K562 (cell line): ENCODE measurements around the gene NEDD8. TPM values are rescaled to one million over a fixed set of nuclear protein-coding genes. Genes with fewer than 3 reads are reported as not detected.

Source experiments
- ARHGAP35 ChIP-seq: fragments of 450-650 bp; IDR thresholded peaks from 2 replicates; pipeline ENCODE4 v1.6.1; 2018; ENCODE audit not compliant: partially characterized antibody
- BRCA1 ChIP-seq, 2 experiments: fragments of 450-650 bp in 1 of 2; sonication (generic) in 1 of 2; formaldehyde crosslinking in 1 of 2; IDR thresholded peaks; 2 replicates each; pipeline versions ENCODE4 v1.5.0 to v1.6.1; 2017 to 2020; ENCODE audit warnings: mild to moderate bottlenecking in 1 of 2, missing genetic modification reagents in 1 of 2
- ELF1 ChIP-seq: fragments of 200-800 bp; sonication (Bioruptor generic); IDR thresholded peaks from 2 replicates; pipeline ENCODE4 v1.6.1; 2016; ENCODE audit warnings: missing genetic modification characterization, missing compliant biosample characterization
- ETV6 ChIP-seq, 3 experiments: fragments of 150-350 bp in 1 of 3; sonication (generic) in 1 of 3; formaldehyde crosslinking in 1 of 3; IDR thresholded peaks; 2 replicates each; pipeline versions ENCODE4 v1.6.1 to v1.8.0; 2014 to 2022; ENCODE audit warnings: borderline replicate concordance in 2 of 3, low read depth in 2 of 3, antibody characterized with exemption in 1 of 3, low read length in 1 of 3, mild to moderate bottlenecking in 1 of 3, missing genetic modification reagents in 1 of 3
- GTF2E2 ChIP-seq: fragments of 200-800 bp; sonication (Bioruptor generic); IDR thresholded peaks from 2 replicates; pipeline ENCODE4 v1.6.1; 2016; ENCODE audit warnings: missing genetic modification characterization, missing compliant biosample characterization
- ILK ChIP-seq: fragments of 450-650 bp; IDR thresholded peaks from 2 replicates; pipeline ENCODE4 v1.6.1; 2016; ENCODE audit warnings: missing genetic modification characterization, low read depth, mild to moderate bottlenecking, missing compliant biosample characterization, moderate library complexity, borderline replicate concordance
- MEF2D ChIP-seq: conservative IDR thresholded peaks from 2 replicates; pipeline ENCODE4 v1.6.1; 2016; ENCODE audit warnings: low read depth, missing genetic modification characterization, missing compliant biosample characterization
- SMARCA5 ChIP-seq: fragments of 450-650 bp; IDR thresholded peaks from 2 replicates; pipeline ENCODE4 v1.6.1; 2016
- polyA plus RNA-seq, 8 experiments: library from polyadenylated mRNA; depleted of rRNA in 4 of 8; stranded (reverse) in 5 of 8; unstranded in 3 of 8; fragments of >200 nt; fragmentation: Nextera tagmentation in 2 of 8; fragmentation: Illumina TruSeq in 1 of 8; extraction: Ambion mirVana in 2 of 8; extraction: Trizol in 1 of 8; gene quantifications; 2 replicates each; pipeline versions ENCODE4 v1.2.1 to v1.2.3, GENCODE V29; 2011 to 2014; ENCODE audit warnings: inconsistent platforms in 1 of 8, missing spikeins in 1 of 8
- total RNA-seq, 7 experiments: library from RNA; depleted of rRNA in 6 of 7; stranded (reverse); fragments of >200 nt in 6 of 7; fragmentation: Illumina TruSeq in 2 of 7; extraction: Trizol in 2 of 7; gene quantifications; 2 replicates each; pipeline versions ENCODE4 v1.2.1 to v1.2.3, GENCODE V29; 2011 to 2021; ENCODE audit warnings: low replicate concordance in 1 of 7
- TF ChIP-seq, protein P1 (sequence below), 2 experiments: fragments of 450-650 bp; IDR thresholded peaks; 2 replicates each; pipeline ENCODE4 v1.6.1; 2016; ENCODE audit warnings: mild to moderate bottlenecking in 2 of 2, borderline replicate concordance in 1 of 2, low read depth in 1 of 2, moderate library complexity in 1 of 2
- TF ChIP-seq, protein P2 (sequence below): fragments of 250-450 bp; sonication (Bioruptor Pico); IDR thresholded peaks from 2 replicates; pipeline ENCODE4 v1.9.0; 2021; ENCODE audit warnings: mild to moderate bottlenecking, inconsistent platforms
- TF ChIP-seq, protein P3 (sequence below): IDR thresholded peaks from 2 replicates; pipeline ENCODE4 v1.6.1; 2011; ENCODE audit not compliant: insufficient read length; ENCODE audit errors: extremely low read depth
- TF ChIP-seq, protein P4 (sequence below), 2 experiments: fragments of 450-650 bp; conservative IDR thresholded peaks; 2 replicates each; pipeline ENCODE4 v1.6.1; 2017; ENCODE audit warnings: mild to moderate bottlenecking in 2 of 2, moderate library complexity in 2 of 2

NEDD8 gene
- total and polyA plus RNA-seq, 9 of the 15 experiments (the other 6 are each of a cell fraction or from before 2014, with no cell fraction given), result 142 to 691 (median 260) TPM

DNA sequence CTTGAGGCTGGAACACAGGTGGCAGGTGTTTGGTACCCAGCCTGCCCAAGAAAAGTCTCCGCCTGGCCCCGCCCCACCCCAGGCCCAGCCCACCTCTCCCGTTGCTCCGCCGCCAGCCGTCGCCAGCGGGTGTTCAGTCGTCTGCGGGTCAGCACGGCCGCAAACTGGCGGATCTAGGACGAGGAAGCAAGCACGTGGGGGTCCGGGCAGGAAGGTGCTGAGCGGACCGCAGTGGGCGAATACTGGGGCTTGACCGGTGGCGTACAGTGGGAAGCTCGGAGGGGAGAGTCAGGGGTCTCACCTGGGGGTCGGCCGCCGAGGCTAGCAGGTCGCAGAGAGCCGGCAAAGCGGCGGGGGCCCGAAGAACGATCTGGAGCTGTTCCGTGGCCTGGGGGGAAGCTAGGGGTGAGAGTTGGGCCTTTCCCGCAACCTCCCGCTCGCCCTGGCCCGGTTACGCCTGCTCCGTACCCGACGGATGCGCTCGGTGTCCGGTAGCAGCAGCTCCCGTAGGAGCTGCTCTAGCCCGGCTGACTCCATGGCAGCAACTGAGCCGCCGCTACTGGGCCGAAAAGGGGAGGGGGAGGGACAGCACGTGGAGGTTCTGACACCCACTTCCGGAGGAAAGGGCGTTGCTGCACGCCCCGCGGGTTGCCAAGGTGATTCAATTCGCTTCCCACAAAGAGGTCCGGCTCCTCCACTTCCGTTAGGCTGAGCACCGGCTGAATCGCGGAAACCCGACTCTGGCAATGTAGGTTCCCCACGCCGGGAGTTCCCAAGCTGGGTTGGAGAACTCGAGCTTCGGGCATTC, 43.7 kb downstream of the NEDD8 start, which contains the start of gene IPO4 (continued):
- TF ChIP-seq, protein P1, sequence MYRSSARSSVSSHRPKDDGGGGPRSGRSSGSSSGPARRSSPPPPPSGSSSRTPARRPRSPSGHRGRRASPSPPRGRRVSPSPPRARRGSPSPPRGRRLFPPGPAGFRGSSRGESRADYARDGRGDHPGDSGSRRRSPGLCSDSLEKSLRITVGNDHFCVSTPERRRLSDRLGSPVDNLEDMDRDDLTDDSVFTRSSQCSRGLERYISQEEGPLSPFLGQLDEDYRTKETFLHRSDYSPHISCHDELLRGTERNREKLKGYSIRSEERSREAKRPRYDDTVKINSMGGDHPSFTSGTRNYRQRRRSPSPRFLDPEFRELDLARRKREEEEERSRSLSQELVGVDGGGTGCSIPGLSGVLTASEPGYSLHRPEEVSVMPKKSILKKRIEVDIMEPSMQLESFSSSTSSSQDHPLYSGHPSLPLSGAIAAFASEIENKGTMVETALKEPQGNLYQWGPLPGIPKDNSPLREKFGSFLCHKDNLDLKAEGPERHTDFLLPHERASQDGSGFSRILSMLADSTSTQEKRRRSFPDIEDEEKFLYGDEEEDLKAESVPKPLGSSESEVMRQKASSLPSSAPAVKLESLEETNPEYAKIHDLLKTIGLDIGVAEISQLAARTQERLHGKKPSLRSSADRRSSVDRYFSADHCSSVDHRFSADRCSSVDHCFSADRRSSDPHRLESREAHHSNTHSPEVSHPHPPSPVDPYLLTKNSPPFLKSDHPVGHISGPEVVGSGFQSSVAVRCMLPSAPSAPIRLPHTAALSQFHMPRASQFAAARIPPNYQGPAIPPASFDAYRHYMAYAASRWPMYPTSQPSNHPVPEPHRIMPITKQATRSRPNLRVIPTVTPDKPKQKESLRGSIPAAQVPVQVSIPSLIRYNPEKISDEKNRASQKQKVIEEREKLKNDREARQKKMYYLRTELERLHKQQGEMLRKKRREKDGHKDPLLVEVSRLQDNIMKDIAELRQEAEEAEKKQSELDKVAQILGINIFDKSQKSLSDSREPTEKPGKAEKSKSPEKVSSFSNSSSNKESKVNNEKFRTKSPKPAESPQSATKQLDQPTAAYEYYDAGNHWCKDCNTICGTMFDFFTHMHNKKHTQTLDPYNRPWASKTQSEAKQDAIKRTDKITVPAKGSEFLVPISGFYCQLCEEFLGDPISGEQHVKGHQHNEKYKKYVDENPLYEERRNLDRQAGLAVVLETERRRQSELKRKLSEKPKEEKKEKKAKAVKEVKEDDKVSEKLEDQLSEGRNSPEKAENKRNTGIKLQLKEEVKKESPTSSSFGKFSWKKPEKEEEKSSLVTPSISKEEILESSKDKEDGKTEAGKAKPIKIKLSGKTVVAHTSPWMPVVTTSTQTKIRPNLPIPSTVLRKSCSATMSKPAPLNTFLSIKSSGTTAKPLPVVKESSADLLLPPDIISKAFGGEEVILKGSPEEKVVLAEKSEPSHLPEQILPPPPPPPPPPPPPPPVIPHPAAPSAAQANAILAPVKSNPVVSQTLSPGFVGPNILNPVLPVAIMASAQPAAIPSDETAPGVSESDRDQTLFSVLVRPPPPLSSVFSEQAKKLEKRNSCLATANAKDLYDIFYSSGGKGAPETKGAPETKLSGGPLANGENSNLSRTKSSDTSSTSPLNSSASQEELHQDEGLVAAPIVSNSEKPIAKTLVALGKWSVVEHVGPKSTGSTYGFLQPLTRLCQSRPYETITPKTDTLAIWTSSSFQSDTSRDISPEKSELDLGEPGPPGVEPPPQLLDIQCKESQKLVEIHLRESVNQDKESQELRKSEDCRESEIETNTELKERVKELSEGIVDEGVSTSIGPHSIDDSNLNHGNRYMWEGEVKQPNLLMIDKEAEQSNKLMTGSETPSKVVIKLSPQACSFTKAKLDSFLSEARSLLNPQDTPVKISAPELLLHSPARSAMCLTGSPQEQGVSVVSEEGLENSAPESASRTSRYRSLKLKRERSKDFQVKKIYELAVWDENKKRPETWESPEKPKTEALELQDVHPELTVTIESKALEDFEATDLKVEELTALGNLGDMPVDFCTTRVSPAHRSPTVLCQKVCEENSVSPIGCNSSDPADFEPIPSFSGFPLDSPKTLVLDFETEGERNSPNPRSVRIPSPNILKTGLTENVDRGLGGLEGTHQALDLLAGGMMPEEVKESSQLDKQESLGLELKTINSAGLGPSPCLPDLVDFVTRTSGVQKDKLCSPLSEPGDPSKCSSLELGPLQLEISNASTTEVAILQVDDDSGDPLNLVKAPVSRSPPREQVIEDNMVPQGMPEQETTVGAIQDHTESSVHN (IDR thresholded peaks at IDR 0.05; ENCODE audit: borderline replicate concordance in 1 of 2, low read depth in 1 of 2), result no peak
- TF ChIP-seq BRCA1 (IDR thresholded peaks at IDR 0.05) (no peak), BRCA1 (CRISPR knock-in tag; IDR thresholded peaks at IDR 0.05) (no peak), ETV6 (IDR thresholded peaks at IDR 0.05; ENCODE audit: borderline replicate concordance in 1 of 2, low read depth in 2 of 2, low read length in 1 of 2) (no peak), ETV6 (CRISPR knock-in tag; IDR thresholded peaks at IDR 0.05; ENCODE audit: borderline replicate concordance) (no peak), GTF2E2 (tag) (no peak), MEF2D (tag) (no peak), SMARCA5 (no peak), ARHGAP35 (no peak), ILK (tag) (no peak), ELF1 (tag) (peak; percentile 80)
- TF ChIP-seq, protein P2, sequence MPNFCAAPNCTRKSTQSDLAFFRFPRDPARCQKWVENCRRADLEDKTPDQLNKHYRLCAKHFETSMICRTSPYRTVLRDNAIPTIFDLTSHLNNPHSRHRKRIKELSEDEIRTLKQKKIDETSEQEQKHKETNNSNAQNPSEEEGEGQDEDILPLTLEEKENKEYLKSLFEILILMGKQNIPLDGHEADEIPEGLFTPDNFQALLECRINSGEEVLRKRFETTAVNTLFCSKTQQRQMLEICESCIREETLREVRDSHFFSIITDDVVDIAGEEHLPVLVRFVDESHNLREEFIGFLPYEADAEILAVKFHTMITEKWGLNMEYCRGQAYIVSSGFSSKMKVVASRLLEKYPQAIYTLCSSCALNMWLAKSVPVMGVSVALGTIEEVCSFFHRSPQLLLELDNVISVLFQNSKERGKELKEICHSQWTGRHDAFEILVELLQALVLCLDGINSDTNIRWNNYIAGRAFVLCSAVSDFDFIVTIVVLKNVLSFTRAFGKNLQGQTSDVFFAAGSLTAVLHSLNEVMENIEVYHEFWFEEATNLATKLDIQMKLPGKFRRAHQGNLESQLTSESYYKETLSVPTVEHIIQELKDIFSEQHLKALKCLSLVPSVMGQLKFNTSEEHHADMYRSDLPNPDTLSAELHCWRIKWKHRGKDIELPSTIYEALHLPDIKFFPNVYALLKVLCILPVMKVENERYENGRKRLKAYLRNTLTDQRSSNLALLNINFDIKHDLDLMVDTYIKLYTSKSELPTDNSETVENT (CRISPR knock-in tag), result no peak
- TF ChIP-seq, protein P3, sequence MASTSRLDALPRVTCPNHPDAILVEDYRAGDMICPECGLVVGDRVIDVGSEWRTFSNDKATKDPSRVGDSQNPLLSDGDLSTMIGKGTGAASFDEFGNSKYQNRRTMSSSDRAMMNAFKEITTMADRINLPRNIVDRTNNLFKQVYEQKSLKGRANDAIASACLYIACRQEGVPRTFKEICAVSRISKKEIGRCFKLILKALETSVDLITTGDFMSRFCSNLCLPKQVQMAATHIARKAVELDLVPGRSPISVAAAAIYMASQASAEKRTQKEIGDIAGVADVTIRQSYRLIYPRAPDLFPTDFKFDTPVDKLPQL, result no peak
- TF ChIP-seq, protein P4, sequence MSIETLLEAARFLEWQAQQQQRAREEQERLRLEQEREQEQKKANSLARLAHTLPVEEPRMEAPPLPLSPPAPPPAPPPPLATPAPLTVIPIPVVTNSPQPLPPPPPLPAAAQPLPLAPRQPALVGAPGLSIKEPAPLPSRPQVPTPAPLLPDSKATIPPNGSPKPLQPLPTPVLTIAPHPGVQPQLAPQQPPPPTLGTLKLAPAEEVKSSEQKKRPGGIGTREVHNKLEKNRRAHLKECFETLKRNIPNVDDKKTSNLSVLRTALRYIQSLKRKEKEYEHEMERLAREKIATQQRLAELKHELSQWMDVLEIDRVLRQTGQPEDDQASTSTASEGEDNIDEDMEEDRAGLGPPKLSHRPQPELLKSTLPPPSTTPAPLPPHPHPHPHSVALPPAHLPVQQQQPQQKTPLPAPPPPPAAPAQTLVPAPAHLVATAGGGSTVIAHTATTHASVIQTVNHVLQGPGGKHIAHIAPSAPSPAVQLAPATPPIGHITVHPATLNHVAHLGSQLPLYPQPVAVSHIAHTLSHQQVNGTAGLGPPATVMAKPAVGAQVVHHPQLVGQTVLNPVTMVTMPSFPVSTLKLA (conservative IDR thresholded peaks at IDR 0.05), result peak; percentile 100
